ENCODE data around the gene HIPK1.

HIPK1 gene

DNA sequence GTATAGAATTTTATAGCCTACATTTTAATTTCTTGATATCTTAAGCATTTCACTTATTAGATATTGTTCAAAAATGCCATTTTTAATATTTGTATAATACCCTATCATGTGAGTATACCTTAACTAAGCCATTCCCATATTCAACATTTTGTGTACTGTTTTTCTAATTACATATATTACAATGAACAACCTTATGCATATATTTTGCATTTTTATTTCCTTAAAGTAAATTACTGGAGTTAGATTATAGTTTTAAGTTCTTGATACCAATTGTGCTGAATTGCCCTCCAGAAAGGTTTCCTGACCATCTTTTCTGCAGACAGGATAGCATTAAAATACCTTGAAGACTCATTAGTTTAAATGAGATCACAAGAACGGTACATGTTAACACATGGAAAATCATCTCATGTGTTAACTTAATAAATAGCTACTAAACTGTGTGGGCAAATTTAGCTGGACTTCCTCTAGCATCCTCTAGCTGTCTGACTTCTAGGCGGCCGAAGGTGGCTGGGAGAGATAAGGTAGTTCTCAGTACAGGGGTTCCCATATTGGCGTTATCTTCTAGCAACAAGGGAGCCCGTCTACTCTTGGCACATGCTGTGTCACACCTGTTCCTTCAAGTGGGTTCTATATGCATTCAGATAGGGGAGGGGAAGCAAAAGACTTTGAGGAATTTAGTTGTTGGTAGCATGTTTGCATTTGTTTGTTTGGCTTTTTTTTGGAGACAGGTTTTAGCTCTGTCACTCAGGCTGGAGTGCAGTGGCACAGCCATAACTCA is 15.0 kb upstream of the HIPK1 start:
- no peak for DNase-seq

DNA sequence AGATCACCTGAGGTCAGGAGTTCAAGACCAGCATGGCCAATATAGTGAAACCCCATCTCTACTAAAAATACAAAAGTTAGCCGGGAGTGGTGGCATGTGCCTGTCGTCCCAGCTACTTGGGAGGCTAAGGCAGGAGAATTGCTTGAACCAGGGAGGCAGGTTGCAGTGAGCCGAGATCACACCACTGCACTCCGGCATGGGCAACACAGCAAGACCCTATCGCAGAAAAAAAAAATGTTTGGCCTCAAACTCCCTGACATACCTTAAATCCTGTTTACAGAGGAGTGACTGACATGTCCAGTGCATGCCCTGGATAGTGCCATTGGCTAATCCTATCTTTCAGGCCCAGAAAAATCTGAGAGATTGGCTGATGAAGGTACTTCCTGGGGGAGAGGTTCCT is 12.2 kb upstream of the HIPK1 start:
- DNase-seq, result no peak

DNA sequence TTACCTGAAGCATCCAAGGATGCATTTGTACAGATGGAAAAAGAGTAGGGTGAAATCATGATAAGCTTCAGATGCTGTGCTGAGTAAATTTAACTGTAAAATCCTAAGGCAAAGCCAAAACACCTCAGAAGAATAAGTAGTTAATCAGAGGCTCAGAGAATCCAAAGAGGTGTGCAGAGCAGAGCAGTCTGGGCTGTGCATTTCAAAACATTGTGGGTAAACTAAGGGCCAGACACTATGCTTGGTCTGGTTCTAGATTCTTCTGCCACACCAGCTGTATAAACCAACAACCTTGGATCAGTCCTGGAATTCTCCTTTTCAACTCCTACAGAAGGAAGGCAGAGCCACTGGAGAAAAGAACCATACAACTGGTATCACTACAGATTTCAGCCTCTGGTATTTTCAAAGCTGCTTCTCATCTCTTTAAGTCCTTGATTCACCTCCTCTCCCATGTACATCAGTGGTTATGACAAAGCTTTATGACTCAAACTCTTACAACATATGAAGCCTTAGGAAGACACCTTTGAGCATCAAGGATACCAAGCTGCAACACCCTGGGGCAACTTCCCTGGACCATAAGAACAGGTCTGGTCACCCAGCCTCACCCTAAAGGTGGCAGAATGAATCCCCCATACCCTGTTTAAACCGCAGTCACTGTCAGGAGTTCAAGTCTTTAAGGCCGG is 11.6 kb upstream of the HIPK1 start:
- DNase-seq, result no peak

DNA sequence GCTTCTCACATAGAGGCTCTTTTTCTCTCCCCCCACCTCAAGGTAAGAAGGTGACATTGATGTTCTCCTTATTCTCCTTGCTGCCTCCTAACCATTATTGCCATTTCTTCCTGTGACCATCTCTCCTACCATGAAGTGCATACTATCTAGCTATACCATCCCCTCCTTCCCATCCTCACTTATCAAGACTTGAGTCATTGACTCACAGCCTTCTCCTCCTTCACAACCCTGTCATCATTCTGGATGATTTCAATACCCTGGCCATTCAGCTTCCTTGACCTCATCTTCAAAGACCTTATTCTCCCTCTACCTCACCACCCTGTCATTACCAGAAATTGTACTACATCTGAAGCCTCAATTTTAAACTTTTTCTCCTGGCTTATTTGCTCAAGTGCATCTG is 10.9 kb upstream of the HIPK1 start:
- DNase-seq, result no peak

DNA sequence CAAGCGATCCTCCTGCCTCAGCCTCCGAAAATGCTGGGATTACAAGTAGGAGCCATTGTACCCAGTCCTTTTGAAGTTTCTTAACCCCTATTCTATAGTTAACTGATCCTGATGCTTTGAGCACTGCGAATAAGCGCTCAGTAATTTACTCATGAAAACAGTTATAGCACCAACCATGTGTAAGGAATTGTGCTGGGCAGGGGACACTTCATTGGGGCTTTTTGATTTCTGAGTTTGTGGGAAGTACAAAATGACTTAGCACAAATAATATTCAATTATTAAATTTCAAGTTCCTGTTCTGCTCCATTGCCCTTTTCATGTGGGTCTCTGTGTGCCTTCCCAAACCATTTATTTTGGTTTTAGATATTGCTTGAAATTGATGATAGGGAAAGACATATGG is 6.2 kb upstream of the HIPK1 start:
- DNase-seq, result no peak

DNA sequence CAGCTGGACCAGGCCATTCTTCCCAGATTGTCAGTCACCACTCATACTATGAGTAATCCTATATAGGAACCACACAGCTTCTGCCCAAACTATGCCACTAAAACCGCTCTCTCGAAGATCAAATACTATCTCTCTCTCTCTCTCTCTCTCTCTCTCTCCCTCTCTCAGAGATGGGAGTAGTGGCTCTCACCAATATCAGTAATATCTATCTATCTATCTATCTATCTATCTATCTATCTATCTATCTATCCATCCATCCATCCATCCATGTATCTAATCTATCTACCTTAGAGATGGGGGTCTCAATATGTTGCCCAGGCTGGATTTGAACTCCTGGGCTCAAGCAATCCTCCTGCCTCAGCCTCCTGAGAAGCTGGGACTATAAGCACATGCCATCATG is 4.7 kb upstream of the HIPK1 start:
- no peak for DNase-seq

DNA sequence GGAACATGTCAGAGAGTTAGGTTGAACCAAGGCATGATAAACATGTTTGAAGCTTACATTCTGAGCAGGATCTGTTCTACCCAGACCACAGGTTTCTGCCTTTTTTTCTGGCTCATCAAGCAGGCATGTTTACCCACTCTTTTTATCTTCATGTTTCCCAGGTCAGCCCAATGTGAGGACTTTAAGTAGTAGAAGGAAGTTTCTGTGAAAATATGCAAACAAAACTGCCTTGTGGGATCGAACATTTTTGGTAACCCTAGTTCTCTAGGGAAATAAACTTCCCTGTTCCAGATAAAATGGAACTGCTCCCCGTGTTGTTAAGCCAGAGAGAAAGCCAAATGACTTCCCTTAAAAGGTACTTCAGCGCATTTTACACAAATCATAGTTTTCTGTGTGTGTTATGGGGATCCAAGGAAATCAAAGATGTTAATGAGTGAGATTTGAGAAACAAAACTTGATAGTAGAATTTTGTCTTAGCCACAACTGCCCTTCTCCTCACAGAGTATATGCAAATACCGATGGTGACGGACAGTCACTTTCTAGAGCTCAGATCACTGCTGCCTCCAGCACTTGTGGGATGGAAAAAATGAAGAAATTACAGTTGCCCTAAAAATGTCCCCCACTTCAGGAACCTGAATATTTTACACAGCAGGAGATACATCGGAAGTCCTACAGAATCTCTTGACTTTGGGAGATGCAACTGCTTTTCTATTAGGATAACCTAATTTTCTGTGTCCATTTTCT is 765 bp upstream of the HIPK1 start:
- DNase-seq, result no peak

DNA sequence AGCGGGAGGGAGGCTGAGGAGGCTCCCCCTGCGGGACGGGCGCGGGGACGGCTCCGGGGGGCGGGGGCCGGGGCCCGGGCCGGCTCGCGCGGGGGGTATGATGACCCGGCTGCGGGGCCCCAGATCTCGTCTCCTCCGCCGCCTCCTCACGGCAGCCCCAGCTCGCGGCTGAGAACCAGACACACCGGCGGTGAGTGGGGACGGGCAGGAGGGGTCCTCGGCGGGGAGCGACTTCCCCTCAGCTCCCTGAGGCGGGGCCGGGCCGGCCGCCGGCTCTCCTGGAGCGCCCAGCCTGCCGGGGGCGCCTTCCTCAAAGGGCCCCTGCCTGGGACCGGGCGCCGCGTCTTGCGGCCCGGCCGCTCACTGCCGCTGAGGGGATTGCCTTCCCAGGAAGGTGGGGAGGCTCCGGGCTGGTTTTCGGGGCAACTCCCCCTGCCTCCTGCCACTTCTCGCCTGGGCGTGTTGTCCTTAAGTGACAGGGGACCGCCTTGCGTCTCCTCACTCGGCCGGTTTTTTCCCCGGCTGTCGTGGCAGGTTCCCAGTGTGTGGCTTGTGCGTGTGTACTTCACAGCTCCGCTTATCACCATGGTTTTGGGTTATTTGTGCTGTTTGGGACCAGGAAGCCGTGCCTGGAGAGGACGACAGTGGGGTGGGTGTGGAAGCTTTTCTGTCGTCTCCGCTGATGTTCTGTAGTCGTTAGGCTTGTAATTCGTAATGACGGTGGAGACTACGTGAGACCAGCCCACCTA is 800 bp downstream of the HIPK1 start:
- DNase-seq, result peak; percentile 81

DNA sequence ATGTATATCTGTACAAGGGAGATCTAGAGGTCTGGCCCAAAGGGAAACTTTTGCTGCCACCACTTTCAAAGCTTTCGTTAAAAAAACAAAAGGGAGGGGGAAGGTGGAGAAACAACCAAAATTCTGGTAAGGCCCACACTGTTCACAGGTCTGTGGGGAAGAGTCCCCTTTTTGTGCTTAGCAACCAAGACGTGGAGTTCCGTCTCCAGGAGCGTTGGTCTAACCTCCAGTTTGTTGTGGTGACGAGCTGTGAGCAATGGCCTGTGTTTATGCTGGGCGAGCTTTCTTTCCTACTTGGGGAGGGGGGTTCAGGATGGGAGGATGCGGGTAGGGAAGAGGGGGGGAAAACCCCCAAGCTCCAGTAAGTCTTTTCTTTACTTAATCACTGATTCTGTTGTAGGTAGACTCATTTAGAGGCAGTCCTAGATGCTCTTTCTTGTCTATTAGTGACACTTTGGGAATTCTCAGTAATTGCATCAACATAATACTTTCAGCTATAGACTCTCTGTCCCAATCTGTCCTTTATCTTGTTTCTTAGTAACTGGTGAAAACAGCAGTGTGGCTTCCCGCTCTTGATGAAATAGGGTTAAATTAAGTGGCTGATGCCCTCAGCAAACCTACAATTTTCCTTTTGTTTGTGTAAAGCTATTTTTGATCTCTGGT is 1.5 kb downstream of the HIPK1 start:
- DNase-seq, result no peak

DNA sequence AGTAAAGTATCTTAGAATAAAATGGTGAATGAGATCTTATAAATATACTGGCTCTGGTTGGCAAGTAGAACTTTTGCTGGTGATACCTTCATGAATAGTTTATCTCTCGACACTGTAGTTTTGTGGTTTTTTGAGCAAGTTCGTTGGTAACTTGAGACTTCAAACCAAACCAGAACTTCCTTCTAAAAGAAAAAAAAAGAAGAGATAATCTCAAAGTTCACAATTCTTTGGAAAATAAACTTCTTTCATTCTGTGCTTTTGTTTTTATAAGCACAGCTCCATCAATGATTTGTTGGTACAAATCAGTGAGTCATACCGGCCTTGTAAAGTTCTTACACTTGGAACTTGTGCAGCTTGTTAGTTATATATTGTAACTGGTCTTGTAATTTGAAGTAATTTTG is 2.3 kb downstream of the HIPK1 start:
- DNase-seq, result no peak

DNA sequence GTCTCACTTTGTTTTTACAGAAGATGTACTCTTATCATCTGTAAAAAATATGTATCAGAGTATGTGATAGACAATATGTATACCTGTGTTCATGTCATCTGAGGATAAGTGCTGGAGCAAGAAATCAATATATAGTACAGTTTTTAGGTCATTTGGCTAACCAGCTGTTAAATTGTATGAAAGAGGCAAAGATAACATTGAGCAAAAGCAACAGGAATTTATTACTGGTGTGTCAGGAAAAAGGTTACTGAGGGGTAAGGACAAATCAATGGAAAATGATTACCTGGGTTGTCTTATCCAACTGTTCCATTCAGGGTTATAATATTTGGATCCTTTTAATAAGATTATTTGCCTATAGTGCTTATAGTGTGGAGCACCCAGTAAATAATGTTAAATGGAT is 4.9 kb downstream of the HIPK1 start:
- DNase-seq, result no peak

DNA sequence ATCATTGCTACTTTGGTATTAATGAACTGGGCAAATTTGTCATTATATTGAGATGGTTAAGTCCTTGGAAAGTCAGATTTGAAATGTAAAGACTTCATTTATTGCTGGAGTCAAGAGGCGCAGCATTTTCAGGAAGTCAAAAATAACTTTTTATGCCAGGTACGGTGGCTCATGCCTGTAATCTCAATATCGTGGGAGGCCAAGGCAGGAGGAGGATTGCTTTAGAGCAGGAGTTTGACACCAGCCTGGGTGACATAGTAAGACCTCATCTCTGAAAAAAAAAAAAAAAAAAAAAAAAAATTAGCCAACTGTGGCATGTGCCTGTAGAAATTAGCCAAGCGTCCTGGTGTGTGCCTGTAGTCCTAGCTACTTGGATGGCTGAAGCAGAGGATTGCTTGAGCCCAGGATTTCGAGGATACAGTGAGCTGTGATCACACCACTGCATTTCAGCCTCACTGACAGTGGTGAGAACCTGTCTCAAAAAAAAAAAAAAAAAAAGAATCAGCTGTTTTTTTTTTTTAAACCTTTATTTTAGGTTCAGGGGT is 5.5 kb downstream of the HIPK1 start:
- DNase-seq, result no peak

DNA sequence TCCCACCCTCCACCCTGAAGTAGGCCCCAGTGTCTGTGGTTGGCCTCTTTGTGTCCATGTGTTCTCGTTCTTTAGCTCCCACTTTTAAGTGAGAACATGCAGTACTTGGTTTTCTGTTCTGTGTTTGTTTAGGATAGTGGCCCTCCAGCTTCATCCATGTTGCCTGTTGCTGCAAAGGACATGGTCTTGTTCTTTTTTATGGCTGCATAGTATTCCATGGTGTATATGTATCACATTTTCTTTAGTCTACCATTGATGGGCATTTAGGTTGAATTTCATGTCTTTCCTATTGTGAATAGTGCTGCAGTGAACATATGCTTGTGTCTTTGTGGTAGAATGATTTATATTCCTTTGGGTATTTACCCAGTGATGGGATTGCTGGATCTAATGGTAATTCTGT is 6.1 kb downstream of the HIPK1 start:
- no peak for DNase-seq

DNA sequence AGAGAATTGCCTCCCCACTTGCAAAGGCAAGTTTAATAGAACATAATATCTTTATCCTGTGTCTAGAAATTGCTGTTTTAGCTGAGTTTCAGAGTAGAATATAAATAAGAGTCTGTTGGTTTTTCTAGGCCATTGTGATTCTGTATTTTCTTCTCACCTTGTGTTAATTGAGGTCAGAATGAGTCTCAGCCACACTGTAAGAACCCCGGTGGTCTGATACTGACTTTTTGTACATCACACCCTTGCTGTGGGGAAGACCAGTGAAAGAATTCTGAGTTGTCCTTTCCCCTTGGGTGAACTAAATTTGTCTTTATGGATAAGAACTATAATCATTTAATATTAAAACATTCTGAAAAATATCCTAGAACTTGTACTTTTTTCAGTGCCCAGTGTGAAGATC is 6.8 kb downstream of the HIPK1 start:
- no peak for DNase-seq

DNA sequence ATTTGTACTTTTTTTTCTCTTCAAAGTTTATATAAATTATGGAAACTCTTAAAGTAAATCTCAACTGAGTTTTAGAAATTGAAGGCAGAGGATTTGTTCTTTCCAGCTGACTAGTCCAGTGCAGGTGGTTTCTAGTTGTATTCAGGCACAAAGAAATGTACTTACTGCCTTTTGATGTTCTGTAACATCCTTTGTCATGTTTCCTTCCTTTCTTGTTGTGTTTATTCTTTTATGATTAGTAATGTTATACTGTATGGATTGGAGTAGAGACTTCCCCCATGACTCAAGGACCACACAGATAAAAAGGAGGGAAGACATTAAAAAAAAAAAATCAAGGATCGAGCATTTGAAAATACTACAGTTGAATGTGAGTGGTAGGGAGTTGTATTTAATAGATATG is 8.0 kb downstream of the HIPK1 start:
- no peak for DNase-seq

DNA sequence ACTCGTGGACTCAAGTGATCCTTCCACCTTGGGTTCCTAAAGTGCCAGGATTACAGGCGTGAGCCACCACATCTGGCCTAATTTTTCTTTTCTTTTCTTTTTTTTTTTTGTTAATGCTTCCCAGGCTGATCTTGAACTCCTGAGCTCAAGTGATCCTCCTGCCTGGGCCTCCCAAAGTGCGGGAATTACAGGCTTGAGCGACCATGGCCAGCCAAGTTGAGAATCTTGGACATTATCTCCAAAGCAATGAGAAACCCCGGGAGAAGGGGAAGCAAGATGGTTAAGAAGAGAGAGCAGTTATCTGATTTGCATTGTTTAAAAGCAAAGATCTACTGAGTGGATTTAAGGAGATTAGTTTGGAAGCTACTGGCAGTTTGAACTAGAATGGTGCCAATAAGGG is 9.1 kb downstream of the HIPK1 start:
- DNase-seq, result no peak

DNA sequence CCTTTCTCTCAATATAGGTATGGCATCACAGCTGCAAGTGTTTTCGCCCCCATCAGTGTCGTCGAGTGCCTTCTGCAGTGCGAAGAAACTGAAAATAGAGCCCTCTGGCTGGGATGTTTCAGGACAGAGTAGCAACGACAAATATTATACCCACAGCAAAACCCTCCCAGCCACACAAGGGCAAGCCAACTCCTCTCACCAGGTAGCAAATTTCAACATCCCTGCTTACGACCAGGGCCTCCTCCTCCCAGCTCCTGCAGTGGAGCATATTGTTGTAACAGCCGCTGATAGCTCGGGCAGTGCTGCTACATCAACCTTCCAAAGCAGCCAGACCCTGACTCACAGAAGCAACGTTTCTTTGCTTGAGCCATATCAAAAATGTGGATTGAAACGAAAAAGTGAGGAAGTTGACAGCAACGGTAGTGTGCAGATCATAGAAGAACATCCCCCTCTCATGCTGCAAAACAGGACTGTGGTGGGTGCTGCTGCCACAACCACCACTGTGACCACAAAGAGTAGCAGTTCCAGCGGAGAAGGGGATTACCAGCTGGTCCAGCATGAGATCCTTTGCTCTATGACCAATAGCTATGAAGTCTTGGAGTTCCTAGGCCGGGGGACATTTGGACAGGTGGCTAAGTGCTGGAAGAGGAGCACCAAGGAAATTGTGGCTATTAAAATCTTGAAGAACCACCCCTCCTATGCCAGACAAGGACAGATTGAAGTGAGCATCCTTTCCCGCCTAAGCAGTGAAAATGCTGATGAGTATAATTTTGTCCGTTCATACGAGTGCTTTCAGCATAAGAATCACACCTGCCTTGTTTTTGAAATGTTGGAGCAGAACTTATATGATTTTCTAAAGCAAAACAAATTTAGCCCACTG is 11.5 kb downstream of the HIPK1 start:
- no peak for DNase-seq

DNA sequence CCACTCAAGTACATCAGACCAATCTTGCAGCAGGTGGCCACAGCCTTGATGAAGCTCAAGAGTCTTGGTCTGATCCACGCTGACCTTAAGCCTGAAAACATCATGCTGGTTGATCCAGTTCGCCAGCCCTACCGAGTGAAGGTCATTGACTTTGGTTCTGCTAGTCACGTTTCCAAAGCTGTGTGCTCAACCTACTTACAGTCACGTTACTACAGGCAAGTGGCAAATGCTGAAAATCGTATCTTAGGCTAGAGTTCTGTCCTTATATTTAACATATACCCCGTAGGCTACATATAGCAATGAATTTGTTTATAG is 12.1 kb downstream of the HIPK1 start:
- DNase-seq, result no peak

DNA sequence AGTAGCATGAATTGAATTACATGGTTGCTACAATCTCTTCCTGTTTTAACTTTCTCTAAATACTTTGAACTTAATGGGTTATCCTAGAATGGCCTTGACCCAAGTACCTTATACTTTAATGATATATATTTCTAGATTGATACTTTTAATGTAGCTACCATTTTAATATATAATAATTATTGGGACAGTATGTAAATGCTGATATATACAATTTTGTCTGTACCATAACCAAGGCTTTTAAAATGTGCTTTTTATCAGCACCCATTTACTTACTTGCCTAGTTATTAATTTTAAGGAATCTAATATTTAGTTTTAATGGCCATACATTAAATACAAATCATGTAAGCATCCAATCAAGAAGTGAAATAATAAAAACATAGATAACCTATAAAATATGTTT is 13.4 kb downstream of the HIPK1 start:
- DNase-seq, result no peak

DNA sequence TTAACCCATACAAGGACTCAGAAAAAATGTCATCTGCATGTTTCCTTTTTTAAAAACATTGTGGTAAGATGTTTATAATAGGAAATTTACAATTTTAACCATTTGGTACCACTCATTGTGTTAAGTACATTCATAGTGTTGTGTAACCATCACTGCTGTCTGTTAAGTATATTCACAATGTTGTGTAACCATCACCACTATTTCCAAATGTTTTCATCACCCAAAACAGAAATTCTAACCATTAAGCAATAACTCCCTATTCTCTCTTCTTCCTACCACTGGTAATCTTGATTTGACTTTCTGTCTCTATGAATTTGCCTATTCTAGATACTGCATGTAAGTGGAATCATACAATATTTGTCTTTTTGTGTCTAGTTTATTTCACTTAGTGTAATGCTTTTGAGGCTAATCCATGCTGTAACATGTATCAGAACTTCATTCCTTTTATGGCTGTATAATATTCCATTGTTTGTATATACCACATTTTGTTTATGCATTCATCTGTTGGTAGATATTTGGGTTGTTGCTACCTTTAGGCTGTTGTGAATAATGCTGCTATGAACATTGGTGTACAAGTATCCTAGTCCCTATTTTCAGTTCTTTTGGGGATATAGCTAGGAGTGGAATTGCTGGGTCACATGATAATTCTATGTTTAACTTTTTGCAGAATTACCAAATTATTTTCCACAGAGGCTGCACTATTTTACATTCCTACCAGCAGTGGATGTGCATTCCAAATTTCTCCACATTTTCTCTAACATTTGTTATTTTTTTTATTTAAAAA is 14.1 kb downstream of the HIPK1 start:
- DNase-seq, result no peak

DNA sequence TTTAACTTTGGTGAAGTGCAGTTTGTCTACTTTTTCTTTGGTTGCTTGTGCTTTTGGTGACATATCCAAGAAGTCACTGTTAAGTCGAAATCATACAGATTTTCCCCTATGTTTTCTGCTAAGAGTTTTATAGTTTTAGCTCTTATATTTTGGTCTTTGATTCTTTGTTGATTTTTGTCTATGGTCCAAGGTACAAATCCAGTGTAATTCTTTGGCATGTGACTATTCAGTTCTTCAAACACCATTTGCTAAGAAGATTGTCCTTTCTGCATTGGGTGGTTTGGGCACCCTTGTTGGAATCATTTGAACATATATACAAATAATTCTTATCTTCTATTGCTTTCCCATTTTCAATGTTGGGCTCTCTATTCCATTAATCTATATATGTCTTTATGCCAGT is 16.2 kb downstream of the HIPK1 start:
- no peak for DNase-seq
